DMS153 treated with DMSO at 0.1 percent for 48 hours (cell line): ENCODE measurements around the gene VWF.

Source experiments
- DNase-seq: peaks from one replicate; lab custom pipeline; 2025; ENCODE audit not compliant: unreplicated experiment; lab: John Stamatoyannopoulos, UW

Gene VWF

GRCh38 chr12:5916785-5917290 lies 207.6 kb downstream of the VWF start:
- no peak for DNase-seq

- DNase-seq: no peak
Measured at GRCh38 chr12:5915511-5915910, 209.0 kb downstream of the VWF start.

- DNase-seq: no peak
Measured at GRCh38 chr12:5914387-5915149, 209.9 kb downstream of the VWF start.

GRCh38 chr12:5913387-5913786 lies 211.1 kb downstream of the VWF start:
- no peak for DNase-seq

- DNase-seq: no peak
Measured at GRCh38 chr12:5912437-5913334, 211.8 kb downstream of the VWF start.

- DNase-seq: no peak
Measured at GRCh38 chr12:5912011-5912410, 212.5 kb downstream of the VWF start.

GRCh38 chr12:5910790-5911548 lies 213.5 kb downstream of the VWF start:
- no peak for DNase-seq

GRCh38 chr12:5909560-5909959 lies 214.9 kb downstream of the VWF start:
- no peak for DNase-seq

- DNase-seq: no peak
Measured at GRCh38 chr12:5908251-5908650, 216.2 kb downstream of the VWF start.

- no peak for DNase-seq
Measured at GRCh38 chr12:5907807-5908206, 216.7 kb downstream of the VWF start.

GRCh38 chr12:5905757-5906156 lies 218.7 kb downstream of the VWF start:
- no peak for DNase-seq

GRCh38 chr12:5904969-5905368 lies 219.5 kb downstream of the VWF start:
- no peak for DNase-seq

GRCh38 chr12:5904441-5904840 lies 220.0 kb downstream of the VWF start:
- DNase-seq: no peak

- DNase-seq: no peak
Measured at GRCh38 chr12:5902736-5903135, 221.7 kb downstream of the VWF start.

- DNase-seq: no peak
Measured at GRCh38 chr12:5901416-5901815, 223.1 kb downstream of the VWF start.

- DNase-seq: no peak
Measured at GRCh38 chr12:5900533-5901205, 223.8 kb downstream of the VWF start.

- no peak for DNase-seq
Measured at GRCh38 chr12:5900076-5900475, 224.4 kb downstream of the VWF start.

GRCh38 chr12:5899675-5900074 lies 224.8 kb downstream of the VWF start:
- no peak for DNase-seq

GRCh38 chr12:5898874-5899273 lies 225.6 kb downstream of the VWF start:
- DNase-seq: no peak
